HUES48 (cell line): ENCODE data around the gene GALM.

ENCODE experiments used
- H3K27ac ChIP-seq: one replicate; pipeline ENCODE4 v1.7.0; 2013; ENCODE audit warnings: low read depth, low read length, inconsistent platforms
- H3K27me3 ChIP-seq: 2 replicates; pipeline ENCODE4 v1.6.1; 2013; ENCODE audit warnings: mild to moderate bottlenecking, low read length; ENCODE audit not compliant: control insufficient read depth, insufficient read depth
- H3K36me3 ChIP-seq: 2 replicates; pipeline ENCODE4 v1.6.1; 2013; ENCODE audit warnings: low read length; ENCODE audit not compliant: control insufficient read depth, insufficient read depth
- H3K4me1 ChIP-seq: 2 replicates; pipeline ENCODE4 v1.6.1; 2013; ENCODE audit warnings: mild to moderate bottlenecking, low read length; ENCODE audit not compliant: control insufficient read depth, insufficient read depth
- H3K4me3 ChIP-seq: 2 replicates; pipeline ENCODE4 v1.5.1; 2013; ENCODE audit warnings: mild to moderate bottlenecking, low read depth, low read length
- H3K9ac ChIP-seq: 2 replicates; pipeline ENCODE4 v1.6.1; 2013; ENCODE audit warnings: mild to moderate bottlenecking, low read depth, low read length, moderate library complexity
- H3K9me3 ChIP-seq: 2 replicates; pipeline ENCODE4 v1.6.1; 2013; ENCODE audit warnings: low read length; ENCODE audit not compliant: control insufficient read depth, insufficient read depth

Gene GALM

DNA sequence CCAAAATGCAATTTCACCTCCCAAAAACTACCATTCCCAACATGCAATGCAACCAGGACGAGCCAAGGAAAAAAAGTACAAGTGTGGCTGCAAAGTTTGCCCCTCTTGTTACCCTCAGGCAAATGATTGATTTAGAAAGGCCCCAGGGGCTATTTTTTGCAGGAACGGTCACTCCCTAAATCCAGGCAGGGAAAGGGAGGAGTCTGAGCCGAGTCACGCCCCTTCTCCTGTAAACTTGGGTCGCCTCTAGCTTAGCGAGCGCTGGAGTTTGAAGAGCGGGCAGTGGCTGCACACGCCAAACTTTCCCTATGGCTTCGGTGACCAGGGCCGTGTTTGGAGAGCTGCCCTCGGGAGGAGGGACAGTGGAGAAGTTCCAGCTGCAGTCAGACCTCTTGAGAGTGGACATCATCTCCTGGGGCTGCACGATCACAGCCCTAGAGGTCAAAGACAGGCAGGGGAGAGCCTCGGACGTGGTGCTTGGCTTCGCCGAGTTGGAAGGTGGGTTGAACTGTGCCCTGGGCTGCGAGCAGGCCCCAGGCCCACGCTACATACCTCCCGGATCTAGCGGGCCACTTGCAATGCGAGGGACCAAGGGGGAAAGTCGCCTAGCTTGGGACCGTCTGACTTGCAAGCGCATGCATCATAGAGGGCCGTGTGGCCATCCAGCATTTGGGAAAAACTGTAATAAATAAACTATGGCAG is at the start of gene GALM:
Gene GALM, plus strand, starts transcription at position 261 of the 702 bp plus-strand sequence. Its CDS starts 48 bp downstream, at position 309.
- Histone ChIP-seq H3K9ac (peak within 1 kb of the TSS; percentile 54), H3K27ac (peak within 1 kb of the TSS; percentile 74), H3K4me3 (peak within 1 kb of the TSS; percentile 87), H3K4me1 (peaks cover 7% of the 10 kb centered on the region), H3K9me3 (no peaks in the 10 kb centered on the region), H3K36me3 (no peaks in the 10 kb centered on the region), H3K27me3 (no peaks in the 10 kb centered on the region)

DNA sequence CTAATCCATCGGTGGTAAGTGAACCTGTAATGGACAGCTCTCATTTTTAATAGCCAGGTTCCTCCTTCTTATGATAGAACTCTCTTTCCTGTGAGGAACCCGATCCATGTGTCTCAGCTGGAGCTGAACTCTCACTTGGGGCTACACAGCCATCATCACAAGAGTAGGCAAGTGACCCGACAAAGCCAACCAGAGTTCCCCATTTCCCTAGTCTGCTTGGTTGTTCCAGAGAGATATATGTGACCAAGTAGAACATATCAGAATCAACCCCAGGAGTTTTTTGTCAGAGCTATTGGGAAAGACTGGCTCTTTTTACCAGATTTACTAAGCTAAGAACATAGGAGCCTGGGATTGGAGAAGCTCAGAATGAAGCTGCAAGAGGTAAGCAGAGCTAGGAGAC is 48.6 kb upstream of the GALM start:
- H3K9ac ChIP-seq = no peak overlapping the region
- H3K4me3 ChIP-seq = no peak overlapping the region
- H3K4me1 ChIP-seq = peaks cover 12% of the 10 kb centered on the region; the same call in 1 of the 2 replicates
- H3K36me3 ChIP-seq = no peaks in the 10 kb centered on the region
- no peaks in the 10 kb centered on the region for H3K9me3 ChIP-seq
- H3K27ac ChIP-seq = no peak overlapping the region
- H3K27me3 ChIP-seq = no peaks in the 10 kb centered on the region; the same call in 1 of the 2 replicates

DNA sequence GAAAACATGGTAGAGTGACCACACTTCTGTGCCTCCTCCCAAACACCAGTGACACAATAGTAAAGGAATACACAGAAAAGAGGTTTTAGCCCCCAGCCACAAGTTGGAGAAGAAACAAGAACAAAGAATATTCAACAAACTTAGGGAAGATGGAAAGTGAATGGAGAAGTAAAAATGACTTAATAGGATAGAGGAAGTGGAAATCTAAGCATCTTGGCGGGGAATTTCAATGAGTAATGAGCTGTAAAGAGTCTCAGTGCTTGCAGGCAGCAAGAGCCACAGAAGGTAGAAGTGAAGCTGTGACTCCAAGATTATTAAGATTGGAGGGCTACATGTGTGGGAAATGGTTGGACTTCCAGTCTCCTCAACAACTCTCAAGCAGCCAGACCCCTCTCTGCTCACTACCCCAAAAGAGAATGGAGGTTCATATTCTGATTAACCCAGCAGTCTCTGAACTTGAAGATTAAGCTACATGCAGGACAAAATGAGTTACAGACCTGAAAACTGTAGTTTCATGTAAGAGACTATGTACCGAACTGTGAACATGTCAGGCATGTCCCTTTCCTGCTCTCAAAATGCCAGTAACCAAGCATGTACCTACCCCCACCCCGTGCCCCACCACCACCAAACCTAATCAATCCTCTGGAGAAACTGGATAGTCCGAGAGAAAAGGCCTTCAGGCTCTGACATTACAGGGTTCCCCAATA is 46.3 kb upstream of the GALM start:
- Histone ChIP-seq H3K4me3 (no peak overlapping the region), H3K4me1 (no peaks in the 10 kb centered on the region), H3K27me3 (no peaks in the 10 kb centered on the region; the same call in 1 of the 2 replicates), H3K27ac (no peak overlapping the region), H3K9me3 (no peaks in the 10 kb centered on the region), H3K36me3 (no peaks in the 10 kb centered on the region), H3K9ac (no peak overlapping the region)

DNA sequence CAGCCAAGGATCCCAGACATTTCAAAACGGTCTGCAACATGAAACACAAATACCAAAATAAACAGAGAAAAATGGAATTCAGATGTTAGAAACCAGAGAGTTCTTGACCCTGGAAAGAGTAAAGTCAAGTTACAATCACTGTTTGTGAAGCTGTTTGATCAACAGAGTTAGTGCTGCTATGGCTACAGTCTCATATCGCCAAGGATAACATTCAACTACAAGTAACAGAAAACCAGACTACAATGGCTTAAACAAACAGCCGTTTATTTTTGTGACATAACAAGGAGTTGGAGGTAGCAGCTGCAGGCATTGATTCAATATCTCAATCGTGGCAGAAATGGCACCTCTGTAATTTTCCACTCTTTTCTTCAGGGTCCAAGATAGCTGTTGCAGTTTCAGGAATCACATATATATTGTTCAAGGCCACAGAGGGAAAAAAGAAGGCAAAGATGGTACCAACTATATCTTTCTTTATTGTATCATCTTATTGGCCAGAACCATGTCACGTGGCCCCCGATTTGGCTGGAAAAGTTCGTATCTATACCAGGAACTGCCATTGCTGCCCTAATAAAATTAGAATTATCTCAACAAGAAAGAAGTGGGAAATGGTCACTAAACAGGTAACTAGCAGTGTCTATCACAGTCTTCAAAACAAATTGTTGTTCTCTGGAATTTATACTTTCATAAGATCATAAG is 45.5 kb upstream of the GALM start:
- H3K36me3 ChIP-seq = no peaks in the 10 kb centered on the region
- no peak overlapping the region for H3K27ac ChIP-seq
- H3K4me1 ChIP-seq = no peaks in the 10 kb centered on the region
- H3K27me3 ChIP-seq = no peaks in the 10 kb centered on the region; the same call in 1 of the 2 replicates
- no peak overlapping the region for H3K9ac ChIP-seq
- no peak overlapping the region for H3K4me3 ChIP-seq
- no peaks in the 10 kb centered on the region for H3K9me3 ChIP-seq

DNA sequence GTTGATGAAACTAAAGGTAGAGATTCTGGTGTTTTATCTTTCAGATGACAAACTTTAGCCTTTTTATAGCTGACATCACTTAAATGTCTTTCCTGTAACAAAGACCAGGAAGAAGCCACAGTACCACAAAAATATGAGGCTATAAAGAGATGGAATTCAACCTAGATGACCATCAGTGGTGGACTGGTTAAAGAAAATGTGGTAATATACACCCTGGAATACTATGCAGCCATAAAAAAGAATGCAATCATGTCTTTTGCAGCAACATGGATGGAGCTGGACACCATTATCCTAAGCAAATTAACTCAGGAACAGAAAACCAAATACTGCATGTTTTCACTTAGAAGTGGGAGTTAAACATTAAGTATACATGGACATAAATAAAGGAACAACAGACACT is 44.9 kb upstream of the GALM start:
- Histone ChIP-seq H3K4me1 (no peaks in the 10 kb centered on the region), H3K9ac (no peak overlapping the region), H3K4me3 (no peak overlapping the region), H3K36me3 (no peaks in the 10 kb centered on the region), H3K9me3 (no peaks in the 10 kb centered on the region), H3K27me3 (no peaks in the 10 kb centered on the region; the same call in 1 of the 2 replicates), H3K27ac (no peak overlapping the region)

DNA sequence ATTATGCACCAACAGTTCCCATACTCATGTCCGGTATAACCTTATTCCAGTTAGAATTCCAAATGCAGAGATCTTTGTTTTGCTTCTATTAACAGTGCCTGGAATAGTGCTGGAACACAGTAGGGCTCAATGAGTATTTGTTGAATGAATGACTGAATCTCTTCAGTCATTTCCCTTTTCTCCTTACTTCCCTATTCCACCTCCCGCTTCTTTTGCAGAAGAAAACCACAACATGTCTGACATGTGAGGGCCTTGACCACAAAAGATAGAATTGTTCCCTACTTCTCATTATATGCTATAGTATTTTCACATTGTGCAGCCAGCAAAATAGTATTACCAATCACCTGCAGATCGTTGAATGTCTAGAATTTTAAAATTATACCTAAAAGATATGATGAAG is 43.7 kb upstream of the GALM start:
- Histone ChIP-seq H3K4me3 (no peak overlapping the region), H3K27ac (no peak overlapping the region), H3K36me3 (no peaks in the 10 kb centered on the region), H3K27me3 (no peaks in the 10 kb centered on the region; the same call in 1 of the 2 replicates), H3K9me3 (no peaks in the 10 kb centered on the region), H3K9ac (no peak overlapping the region), H3K4me1 (no peaks in the 10 kb centered on the region)

DNA sequence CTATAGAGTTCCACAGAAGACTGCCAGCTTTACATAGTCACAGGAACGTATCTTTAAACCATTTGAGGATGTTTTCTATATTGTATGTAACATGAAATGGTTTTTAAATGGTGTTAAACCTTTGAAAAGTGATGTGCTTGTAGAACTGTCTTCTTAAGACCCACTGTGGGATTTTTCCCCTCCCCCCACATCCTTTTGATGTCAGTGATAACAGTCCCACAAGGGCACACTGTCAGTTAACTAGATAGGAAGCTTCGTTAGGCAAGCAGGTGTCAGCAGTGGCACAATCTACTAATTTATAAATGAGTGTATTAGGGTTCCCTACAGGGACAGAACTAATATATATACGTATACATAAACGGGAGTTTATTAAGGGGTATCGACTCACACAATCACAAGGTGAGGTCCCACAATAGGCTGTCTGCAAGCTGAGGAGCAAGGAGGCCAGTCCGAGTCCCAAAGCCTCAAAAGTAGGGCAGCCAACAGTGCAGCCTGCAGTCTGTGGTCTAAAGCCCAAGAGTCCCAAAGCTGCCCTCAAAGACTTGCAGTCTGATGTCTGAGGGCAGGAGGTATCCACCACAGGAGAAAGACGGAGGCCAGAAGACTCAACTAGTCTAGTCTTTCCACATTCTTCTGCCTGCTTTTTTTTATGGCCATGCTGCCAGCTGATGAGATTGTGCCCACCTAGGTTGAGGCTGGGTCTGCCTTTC is 39.4 kb upstream of the GALM start:
- Histone ChIP-seq H3K4me1 (no peaks in the 10 kb centered on the region), H3K9me3 (no peaks in the 10 kb centered on the region), H3K4me3 (no peak overlapping the region), H3K36me3 (no peaks in the 10 kb centered on the region), H3K9ac (no peak overlapping the region), H3K27me3 (no peaks in the 10 kb centered on the region), H3K27ac (no peak overlapping the region)

DNA sequence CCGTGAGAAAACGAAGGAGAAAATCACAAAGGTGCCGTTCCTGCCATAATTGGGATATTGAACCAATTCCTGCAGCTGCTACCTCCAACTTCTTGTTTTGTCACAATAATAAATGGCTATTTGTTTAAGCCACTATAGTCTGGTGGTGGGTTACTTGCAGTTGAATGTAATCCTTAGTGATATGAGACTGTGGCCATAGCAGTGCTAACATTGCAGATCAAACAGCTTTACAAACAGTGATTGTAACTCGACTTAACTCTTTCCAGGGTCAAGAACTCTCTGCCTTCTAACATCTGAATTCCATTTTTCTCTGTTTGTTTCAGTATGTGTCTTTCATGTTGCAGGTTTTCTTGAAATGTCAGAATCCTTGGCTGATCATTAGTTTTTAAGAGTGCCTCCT is 38.5 kb upstream of the GALM start:
- Histone ChIP-seq H3K9ac (no peak overlapping the region), H3K36me3 (no peaks in the 10 kb centered on the region), H3K9me3 (no peaks in the 10 kb centered on the region), H3K27ac (no peak overlapping the region), H3K4me1 (no peaks in the 10 kb centered on the region), H3K27me3 (no peaks in the 10 kb centered on the region), H3K4me3 (no peak overlapping the region)

DNA sequence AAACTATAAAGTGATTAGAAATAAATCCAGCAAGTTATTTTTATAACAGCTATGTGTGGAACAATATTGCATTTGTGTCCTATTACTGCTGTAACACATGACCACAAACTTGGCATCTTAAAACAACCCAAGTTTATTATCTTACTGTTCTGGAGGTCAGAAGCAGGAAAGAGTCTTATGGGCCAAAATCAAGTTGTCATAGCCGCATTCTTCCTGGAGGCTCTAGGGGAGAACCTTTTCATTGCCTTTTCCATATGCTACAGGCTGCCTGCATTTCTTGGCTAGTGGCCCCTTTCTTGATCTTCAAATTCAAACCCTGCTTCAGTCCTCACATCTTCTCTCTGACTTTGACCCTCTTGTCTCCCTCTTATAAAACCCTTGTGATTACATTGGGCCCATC is 36.2 kb upstream of the GALM start:
- Histone ChIP-seq H3K9me3 (no peaks in the 10 kb centered on the region), H3K27me3 (no peaks in the 10 kb centered on the region), H3K4me3 (no peak overlapping the region), H3K36me3 (no peaks in the 10 kb centered on the region), H3K9ac (no peak overlapping the region), H3K4me1 (no peaks in the 10 kb centered on the region), H3K27ac (no peak overlapping the region)

DNA sequence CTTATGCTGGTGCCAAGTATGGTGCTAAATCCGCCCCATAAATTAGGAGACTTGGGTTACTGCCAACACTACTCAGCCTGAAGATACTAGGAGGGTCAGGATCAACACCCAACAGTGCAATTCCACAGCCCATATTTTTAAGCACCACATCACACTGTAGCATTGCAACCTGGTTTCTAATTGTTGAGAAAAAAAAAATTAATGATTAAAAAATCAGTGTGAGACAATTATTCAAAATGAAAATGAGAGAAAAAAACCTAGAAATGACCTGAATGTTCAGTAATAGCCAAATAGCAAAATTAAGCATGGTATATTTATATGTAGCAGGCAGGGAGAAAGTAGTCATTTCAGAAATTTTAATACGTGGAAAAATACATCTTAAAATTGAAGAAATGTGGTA is 33.9 kb upstream of the GALM start:
- Histone ChIP-seq H3K4me1 (no peaks in the 10 kb centered on the region), H3K9ac (no peak overlapping the region), H3K4me3 (no peak overlapping the region), H3K9me3 (no peaks in the 10 kb centered on the region), H3K36me3 (no peaks in the 10 kb centered on the region), H3K27ac (no peak overlapping the region), H3K27me3 (no peaks in the 10 kb centered on the region)
